ENCODE measurements around the gene NEURL2. TPM values are rescaled to one million over a fixed set of nuclear protein-coding genes. Genes with fewer than 3 reads are reported as not detected.

The NEURL2 gene
- total RNA-seq, 1 donor from 2014 or later, result 16.0 TPM

DNA sequence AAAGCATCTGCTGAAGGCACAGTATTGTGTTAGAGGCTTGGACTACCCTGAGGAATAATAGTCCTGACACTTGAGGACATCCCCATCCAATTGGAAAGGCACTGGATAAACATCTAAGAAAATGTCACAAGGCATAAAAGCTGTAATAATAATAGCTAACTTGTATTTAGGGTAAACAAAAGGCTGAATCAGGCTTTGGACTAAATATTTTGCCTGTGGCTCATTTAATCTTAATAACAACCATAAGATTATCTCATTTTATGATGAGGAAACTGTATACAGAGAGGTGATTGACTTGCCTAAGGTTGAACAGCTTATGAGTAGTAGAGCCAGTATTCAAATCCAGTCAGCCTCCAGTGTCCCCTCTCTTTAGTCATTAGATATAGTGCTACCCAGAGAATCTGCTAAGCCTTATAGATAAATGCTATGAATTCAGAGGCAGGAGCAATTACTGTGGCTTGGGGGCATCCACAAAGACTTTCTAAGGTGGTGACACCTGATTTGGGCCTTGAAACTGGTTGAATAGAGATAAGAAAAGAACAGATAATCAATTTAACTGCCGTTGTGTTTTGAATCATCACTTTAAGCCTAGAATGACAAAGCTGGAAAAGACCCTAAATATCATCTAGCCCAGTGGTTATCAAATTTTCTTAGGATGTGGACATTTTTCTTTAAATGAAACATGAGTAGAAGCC is 17.5 kb downstream of the NEURL2 start:
- no peak for DNase-seq

DNA sequence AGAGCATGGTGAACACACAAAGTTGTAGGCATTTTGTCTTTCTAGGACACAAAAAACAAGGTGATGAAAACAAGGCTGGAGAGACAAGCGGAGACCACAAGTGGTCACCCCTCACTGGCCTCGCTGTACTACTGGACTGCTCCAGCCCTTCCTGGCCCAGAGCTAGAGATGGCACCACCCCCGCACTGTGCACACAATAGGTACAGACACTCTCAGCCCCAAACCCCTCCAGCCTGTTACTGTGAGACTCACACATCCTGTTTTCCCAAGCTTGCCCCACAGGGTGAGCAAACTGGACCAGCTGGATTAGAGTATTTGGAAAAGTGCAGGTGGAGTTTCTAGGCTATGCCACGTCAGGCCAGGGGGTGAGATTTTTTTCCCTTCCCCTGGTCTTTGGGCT is 18.4 kb downstream of the NEURL2 start:
- no peak for DNase-seq

DNA sequence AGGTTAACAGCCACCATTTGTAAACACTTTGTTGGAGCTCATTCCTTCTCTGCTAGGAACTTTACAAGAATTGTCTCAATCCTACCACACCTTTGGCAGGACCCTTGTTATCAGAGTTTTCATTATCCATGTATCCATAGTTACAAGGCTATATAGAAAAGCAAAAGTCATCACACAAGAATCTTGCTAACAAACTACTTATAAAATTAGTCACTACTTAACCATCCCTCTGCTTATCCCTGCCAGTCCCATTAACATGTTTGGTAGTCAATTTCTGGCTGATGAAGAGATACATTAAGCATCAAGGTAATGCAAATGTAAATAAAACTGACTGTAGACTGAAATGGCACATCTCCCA is 23.2 kb downstream of the NEURL2 start:
- no peak for DNase-seq

DNA sequence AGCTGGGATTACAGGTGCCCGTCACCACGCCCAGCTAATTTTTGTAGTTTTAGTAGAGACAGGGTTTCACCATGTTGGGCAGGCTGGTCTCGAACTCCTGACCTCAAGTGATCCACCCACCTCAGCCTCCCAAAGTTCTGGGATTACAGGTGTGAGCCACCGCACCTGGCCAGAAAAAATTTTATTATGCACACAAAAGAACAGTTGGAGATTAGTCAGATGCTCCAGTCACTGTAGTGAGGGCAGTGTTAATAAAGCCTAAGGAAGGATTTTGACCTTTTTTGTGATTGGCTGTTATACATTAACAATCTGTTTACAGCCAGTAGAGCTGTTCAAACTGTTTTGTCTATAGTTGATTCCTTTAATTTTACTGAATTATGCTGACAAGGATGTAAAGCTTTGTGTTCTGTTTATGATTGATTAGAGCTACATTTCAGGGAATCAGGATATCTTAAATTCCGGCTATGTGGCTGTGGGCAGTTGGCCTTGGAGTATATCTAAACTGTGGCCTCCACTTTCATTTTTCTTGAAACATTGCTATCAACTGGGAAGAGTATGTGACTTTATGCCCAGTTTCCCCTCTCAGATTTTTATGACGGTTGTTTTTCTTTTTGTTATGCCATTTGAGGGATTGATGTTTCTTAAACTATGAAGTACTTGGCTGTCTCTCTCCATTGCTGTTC is 23.7 kb downstream of the NEURL2 start:
- no peak for DNase-seq

DNA sequence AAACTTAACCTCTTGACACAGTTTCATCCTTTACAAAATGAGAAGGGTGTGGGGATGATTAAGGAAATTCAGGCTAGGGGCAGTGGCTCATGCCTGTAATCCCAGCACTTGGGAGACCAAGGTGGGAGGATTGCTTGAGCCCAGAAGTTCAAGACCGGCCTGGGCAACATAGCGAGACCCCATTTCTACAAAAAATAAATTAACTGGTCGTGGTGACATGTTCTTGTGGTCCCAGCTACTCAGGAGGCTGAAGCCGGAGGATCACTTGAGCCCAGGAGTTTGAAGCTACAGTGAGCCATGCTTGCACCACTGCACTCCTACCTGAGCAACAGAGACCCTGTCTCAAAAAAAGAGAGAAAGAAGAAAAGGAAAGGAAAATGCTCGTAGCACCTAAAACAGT is 24.6 kb downstream of the NEURL2 start:
- no peak for DNase-seq

DNA sequence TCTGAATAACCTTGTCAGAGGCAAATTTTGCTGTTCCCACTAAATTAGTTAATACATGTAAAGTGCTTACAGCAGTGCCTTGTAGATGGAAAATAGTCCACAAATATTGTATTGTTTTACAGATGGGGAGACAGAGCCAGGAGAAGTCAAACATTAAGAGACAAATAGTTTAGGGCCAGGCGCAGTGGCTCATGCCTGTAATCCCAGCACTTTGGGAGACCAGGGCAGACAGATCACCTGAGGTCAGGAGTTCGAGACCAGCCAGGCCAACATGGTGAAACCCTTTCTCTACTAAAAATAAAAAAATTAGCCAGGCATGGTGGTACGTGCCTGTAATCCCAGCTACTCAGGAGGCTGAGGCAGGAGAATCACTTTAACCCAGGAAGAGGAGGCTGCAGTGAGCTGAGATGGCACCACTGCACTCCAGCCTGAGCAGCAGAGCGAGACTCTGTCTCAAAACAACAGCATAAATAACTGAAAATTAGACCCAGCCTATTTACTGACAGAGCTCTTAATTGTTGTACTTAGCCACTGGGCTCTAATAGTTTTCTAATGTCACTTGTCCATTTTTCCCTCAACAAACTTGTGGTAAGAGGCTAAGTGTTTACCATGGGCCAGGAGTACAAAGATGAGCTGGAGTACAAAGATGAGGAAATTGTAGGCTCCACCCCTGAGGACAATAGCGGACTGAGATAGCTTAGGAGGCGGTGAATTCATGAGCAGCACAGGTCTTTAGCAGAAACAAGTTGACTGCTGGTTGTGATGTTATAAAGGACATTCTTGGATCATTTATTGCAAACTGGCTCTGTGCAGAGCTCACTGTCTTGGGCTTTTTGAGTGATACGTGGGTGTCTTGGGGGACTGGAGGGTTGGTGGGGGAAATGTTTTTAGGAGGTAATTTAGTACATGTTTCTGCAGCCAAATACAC is 27.2 kb downstream of the NEURL2 start:
- no peak for DNase-seq

DNA sequence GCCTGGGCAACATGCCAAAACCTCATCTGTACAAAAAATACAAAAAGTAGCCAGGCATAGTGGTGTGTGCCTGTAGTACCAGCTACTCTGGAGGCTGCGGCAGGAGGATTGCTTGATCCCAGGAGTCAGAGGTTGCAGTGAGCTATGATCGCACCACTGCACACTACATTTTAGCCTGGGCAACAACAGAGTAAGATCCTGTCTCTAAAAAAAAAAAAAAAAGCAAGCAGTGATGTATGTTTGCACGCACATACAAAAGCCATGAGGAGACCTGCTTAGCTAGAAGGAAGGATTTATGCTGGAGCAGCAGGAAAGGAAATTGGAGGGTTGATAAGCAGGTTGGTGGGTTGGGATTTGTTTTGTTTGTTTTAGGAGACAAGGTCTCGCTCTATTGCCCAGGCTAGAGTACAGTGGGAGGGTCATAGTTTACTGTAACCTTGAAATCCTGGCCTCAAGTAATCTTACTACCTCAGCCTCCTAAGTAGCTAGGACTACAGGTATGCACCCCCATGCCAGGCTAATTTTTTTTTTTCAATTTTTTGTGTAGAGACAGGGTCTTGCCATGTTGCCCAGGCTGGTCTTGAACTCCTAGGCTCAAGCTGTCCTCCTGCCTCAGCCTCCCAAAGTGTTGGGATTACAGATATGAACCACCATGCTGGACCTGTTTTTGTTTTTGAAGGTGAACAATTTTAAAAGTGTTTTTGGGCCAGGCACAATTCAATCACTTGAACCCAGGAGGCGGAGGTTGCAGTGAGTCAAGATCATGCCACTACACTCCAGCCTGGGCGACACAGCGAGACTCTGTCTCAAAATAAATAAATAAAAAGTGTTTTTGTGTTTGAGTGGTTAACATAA is 29.6 kb downstream of the NEURL2 start:
- no peak for DNase-seq

DNA sequence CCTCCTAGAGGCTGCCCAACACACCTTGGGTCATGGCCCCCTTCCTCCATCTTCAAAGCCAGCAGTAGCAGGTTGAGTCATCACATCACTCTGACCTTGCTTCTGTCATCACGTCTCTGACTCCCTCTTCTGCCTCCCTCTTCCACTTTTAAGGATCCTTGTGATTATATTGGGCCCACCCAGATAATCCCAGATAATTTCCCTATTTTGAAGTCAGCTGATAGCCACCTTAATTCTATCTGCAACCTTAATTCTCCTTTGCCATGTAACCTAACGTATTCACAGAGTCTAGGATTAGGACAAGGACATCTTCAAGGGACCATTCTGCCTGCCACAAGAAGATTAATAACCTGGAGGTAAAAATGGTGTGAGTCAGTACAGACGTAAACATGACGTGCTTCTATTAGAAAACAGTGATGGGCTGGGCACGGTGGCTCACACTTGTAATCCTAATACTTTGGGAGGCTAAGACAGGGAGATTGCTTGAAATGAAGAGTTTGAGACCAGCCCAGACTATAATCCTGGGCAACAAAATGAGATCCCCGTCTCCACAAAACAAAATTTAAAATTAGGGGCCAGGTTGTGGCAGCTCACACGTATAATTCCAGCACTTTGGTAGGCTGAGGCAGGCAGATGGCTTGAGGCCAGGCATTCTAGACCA is 30.3 kb downstream of the NEURL2 start:
- DNase-seq, result no peak

DNA sequence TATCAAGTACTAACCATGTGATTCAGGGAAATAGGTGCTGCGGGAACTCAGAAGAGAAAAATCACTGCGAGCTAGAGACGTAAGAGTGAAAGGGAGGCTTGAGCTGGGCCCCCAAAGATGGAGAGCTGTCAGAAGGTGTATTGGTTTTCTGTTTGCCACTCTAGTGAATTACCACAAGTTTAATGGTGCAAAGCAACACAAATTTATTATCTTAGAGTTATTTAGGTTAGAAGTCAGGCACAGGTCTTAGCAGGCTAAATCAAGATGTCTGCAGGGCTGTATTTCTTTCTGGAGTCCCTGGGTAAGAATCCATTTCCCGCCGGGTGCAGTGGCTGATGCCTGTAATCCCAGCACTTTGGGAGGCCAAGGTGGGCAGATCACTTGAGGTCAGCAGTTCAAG is 31.1 kb downstream of the NEURL2 start:
- no peak for DNase-seq

DNA sequence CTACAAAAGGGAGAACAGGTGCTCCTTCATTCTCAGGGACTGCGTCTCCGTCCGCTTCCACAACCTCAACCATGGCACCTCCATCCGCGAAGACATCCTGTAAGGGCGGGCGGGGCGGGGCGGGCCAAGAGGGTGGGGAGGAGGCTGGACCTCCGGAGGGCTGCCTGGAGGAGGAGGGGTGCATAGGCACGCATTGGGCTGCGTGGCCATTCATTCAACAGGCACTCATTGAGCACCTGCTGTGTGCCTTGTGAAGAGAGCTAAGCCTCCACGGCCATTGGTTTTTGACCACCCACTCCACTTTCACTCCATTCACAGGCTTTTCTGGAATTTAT is 33.2 kb downstream of the NEURL2 start:
- no peak for DNase-seq

DNA sequence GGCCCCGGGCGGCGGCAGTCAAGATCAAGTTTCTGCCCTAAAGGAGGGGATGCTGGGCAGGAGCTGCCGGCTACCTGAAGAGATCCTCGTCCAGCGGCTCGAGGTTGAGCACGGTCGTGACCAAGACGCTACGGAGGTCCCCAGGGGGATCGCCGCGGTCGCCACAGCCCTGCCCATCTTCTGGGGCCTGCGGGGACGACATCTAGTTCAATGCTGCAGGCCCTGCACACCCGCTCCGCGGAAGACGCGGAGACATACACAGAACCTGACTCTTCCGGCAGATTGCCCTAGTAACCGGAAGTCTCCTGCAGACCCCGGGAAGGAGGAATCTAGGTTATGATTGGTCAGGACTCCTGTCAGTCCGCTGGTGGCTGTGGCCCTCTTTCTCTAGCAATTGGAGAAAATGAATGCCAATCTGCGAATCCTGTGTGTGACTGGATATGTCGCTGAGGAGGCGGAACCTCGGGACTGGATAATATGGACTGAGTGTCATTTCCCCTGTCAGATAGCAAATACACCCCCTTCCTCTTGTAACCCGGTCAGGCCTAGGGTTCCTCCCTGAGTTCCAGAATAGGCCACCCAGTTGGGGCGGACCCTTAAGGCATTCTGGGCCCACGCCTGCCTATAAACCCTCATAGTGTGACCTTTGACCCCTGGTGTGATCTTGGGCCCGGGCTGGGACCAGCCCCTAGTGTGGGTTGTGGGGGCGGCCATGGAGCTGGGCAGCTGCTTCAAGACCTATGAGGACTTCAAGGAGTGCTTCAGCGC is 33.7 kb downstream of the NEURL2 start, which contains the start of the genes ACOT8 and ZSWIM3:
ACOT8 (minus strand) TSS at position 279 of the 768 bp plus-strand sequence; CDS start at position 202, 77 bp downstream.
ZSWIM3 (plus strand) TSS at position 501 of the 768 bp plus-strand sequence; CDS start at position 713, 212 bp downstream.
- peak; percentile 100 for DNase-seq

DNA sequence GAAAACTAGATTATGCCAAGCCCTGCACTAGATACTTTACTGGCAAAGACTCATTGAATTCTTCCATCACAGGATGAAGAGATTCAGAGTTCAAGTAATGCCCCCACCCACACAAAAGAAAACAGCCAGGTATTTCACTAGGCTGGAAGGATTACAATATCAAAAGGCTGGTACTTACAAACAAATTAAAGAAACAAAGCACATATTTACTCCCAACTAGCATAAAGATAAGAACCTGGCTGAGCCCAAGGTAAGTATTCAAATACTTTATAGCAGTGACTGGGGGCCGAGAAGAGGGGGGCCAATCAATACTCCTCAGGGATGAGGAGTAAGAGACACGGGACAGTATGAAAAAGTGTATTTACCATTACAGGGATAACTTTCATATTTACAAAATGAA is 37.5 kb downstream of the NEURL2 start:
- DNase-seq, result no peak

DNA sequence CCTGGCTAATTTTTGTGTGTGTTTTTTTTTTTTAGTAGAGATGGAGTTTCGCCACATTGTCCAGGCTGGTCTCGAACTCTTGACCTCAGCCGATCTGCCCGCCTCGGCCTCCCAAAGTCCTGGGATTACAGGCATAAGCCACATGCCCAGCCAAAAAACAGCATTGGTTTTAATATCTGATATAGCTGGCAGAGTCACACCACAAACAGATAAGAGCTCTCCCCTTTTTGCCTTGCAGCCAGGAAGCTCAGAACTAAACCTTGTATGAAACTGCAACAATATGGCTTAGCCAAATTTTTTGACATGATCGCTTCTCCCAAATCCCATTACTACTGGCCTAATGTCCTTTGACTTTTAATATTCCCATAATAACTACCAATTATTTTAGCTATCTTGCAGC is 38.7 kb downstream of the NEURL2 start:
- no peak for DNase-seq

DNA sequence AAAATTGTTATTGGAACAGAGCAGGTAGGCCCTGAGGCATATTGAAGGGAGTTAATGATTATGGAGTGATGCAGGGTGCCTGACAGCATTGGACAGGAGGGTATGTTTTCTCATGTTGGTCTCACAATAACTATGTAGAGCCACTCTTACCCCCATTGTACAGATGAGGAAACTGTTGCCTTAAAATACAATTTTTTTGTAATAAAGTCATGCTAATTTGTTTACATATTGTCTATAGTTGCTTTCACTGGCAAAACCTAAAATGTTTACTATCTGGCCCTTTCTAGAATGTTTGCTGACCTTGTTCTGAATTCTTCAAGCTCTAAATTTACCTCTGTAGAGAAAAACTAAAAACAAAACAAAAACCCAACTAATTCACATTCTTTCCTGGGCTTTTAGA is 39.5 kb downstream of the NEURL2 start:
- no peak for DNase-seq

DNA sequence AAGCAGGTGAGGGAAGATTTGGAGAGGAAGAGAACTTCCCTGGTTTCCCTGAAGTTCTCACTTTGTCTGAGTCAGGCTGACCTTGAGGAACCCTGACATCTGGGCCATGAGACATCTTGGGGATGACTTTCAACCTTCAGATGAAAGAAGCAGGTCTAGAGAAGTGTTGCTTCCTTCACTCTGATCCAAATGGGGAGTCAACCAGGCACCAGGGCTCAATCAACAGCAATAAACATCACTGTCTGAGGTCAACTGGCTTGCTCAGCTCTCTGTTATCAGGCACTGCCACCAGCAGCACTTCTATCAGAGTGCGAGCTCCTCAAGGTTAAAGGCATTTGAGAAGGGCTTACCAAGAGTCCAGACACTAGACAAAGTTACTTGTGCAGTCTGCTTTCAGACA is 40.1 kb downstream of the NEURL2 start:
- DNase-seq, result no peak

DNA sequence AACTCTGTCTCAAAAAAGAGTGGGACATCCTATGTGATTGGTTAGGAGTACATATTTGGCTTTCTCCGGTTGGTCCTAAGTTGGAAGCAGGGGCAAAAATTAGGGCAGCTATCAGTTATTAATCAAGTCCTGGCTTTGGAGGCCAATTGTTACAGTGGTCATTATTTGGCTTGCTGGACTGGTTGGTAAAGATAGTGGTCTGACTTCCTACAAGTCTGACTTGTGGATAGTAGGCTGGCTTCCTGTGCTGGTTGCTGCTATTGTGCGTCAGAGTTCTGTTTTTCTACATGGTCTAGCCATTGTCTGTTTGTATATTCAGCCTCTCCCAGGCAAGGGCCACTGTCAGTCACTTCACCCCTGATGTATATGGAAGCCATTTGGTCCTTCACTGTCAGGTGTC is 40.8 kb downstream of the NEURL2 start:
- no peak for DNase-seq

DNA sequence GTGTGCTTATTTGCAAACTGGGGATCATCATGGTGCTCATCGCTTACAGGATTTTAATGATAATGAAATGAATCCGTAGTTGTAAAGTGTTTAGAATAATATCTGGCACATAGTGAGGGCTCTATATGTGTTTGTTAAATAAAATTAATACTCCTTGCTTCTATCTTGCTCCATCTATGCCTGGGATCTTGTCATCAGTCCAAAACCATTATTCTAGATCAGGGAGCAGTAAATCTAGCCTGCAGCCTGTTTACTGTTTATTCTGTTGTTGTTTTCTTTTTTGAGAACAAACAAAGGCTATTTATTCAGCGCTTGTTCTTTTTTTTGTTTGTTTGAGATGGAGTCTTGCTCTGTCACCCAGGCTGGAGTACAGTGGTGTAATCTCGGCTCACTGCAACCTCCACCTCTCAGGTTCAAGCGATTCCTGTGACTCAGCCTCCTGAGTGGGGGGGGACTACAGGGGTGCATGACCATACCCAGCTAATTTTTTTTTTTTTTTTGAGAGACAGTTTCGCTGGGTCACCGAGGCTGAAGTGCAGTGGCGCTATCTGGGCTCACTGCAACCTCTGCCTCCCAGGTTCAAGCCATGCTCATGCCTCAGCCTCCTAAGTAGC is 41.9 kb downstream of the NEURL2 start:
- DNase-seq, result no peak

DNA sequence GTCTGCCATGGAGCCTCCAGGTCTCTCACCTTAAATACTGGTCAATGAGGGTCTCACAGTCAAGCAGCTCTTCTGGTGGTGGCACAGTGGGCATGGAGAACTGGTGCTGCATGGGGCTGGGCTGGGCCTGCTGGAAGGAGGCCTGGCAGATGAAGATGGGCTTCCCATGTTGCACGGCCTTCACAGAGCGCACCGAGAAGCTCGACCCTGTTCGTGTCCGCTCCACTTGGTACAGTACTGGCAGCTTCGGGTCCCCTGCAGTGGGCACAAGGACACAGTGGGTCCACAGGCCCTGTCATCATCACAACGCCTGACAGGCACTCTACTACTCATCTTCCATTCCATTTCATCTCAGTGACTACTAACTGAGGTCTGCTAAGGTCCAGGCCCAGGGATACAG is 42.6 kb downstream of the NEURL2 start:
- DNase-seq, result no peak

DNA sequence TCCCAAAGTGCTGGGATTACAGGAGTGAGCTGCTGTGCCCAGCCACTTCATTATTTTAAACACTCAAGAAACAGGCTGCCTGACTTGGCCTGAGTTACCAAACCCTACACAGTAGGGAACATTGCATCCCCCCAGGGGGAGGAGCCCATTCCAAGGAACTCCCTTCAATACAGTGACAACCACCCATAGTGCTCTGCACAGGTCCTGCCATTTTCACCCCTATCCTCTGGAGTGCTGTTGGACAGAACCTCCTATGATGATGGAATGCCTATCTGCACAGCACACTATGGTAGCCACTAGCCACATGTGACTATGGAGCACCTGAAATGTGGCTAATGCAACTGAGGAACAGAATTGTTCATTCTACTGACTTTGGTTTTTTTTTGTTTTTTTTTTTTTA is 45.6 kb downstream of the NEURL2 start:
- no peak for DNase-seq

DNA sequence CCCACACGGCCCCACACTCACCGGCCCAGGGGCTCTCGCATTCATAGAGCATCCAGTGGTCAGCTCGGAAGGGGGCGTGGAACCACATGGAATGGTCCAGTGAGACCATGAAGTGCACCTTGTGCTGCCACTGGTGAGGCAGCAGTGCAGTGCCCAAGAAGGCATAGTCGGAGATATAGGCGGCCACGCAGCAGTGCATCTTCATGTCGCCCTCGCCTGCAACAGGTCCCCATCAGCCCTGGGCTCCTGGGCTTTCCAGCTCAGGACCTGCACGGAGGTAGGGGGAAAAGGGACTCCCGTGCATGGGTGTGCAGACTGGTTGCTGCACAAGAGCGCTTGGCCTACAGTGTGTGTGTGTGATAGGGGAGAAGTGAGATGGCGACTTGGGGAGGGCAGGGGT is 47.5 kb downstream of the NEURL2 start:
- no peak for DNase-seq

Measured in tongue (tissue), 2 donors.